HG03521 (cell line): ENCODE data around the gene FXYD1.

ENCODE experiments used
- ATAC-seq: cut with Tn5 transposase; IDR thresholded peaks from one replicate; pipeline ENCODE4 v1.9.1; 2021; ENCODE audit warnings: mild to moderate bottlenecking, moderate library complexity; ENCODE audit not compliant: unreplicated experiment

FXYD1 gene

DNA sequence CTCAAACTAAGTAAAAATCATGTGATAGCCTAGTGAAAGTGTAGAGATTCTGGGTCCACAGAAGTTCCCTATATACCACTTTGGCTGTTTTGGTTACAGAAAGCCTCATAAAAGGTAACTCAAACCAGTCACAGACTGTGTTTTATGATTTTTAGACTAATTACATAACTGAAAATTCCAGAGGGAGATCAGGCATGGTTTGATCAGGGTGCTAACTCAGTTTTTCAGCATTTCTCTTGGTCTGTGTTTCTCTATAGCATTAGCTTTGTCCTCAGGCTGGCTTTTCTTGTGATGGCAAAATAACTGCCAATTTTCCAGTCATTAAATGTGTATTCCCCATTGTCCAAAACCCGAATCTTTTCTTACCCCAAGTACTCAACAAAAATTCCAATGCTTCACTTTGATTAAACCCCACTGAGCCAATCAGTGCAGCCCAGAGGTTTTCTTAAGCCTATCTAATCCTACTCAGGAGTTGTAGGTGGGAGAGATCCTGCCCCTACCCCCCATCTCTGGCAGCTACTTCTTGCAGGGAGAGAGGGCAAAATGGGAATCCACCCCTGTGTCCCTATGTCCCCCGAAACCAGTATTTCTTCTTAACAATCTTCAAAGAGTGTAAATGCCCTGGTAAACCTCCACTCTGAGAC is 31.6 kb upstream of the FXYD1 start:
- ATAC-seq, result no peak

DNA sequence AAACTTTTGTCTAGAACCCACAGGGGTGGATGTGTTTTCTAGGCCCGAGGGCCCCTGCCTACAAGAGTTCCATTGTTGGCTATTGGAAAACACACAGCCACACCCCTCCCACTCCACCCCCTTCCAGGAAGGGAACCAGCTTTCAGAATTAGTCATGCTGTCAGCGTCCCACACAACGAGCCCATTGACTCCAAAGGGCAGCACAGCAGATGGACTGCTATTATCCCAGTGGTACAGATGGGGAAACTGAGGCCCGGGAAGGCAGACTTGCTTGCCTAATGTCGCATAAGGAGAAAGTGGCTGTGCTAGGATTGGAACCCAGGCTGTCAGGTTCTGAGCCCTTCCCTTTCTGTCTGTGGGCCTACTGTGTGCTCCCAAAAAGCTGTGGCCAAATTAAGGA is 31.1 kb upstream of the FXYD1 start:
- no peak for ATAC-seq

GRCh38 chr19:35108730-35109129 is 29.9 kb upstream of the FXYD1 start:
- ATAC-seq, result no peak

- no peak for ATAC-seq
These were observed 29.1 kb upstream of the FXYD1 start for GRCh38 chr19:35109395-35110112.

DNA sequence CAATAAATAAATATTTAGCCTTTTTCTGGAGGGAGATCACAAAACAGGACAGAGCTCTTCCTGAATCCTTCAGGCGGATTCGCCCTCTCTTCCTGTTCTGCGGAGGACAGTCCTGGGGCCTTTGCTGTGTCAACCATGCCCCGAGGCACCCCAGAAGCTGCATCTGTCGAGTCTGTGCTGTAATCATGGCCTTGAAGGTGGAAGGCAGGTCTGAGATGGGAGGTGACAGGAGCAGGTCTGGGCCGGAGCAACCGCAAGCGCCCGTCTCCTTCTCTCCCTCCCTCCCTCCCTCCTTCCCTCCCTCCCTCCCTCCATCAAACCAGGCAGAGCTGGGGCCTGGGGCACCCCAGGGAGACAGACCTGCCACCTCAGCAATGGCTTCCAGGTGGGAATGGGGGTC is 27.6 kb upstream of the FXYD1 start:
- no peak for ATAC-seq

GRCh38 chr19:35112995-35113688 is 25.5 kb upstream of the FXYD1 start:
- no peak for ATAC-seq

GRCh38 chr19:35114353-35115176 is 24.1 kb upstream of the FXYD1 start:
- no peak for ATAC-seq

DNA sequence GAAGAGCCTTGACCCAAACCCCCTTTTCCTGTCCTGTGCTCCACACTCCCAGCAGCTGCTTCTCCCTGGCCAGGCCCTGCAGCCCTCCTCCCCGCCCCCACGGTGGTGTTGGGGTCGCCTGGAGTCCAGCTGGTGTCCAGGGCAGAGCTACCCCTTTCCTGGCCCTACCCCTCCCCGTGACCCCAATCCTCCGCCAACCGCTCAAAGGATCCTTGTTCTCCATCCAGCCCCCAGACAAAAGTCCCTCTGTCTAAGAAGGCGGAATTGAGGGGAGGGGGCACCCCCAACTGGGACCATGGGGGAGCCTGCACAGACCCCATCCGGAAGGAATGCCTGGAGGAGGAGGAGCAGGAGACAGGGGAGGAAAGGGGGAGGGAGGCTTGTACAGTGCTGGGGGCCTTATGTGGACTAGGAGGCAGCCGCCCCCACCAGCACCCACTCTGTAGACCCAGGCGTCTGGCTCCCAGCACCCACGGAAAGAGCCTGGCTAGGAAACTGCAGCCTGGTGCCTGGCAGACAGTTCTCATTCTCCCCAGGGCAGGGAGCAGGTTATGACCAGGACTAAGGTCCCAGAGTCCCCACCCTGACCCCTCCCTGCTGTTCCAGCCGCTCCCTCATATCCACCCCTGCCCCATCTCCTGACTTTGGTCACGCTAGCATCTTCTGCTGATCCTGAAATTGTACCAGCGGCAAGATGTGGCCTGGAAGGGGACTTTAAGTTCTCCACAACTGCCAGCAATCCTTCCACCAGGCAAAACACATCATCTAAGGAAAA is 23.3 kb upstream of the FXYD1 start, which contains the start of gene FXYD3:
Gene FXYD3 (plus strand): TSS at position 647 of the 775 bp plus-strand sequence. CDS start 3,554 bp downstream, outside the sequence.
- no peak for ATAC-seq

DNA sequence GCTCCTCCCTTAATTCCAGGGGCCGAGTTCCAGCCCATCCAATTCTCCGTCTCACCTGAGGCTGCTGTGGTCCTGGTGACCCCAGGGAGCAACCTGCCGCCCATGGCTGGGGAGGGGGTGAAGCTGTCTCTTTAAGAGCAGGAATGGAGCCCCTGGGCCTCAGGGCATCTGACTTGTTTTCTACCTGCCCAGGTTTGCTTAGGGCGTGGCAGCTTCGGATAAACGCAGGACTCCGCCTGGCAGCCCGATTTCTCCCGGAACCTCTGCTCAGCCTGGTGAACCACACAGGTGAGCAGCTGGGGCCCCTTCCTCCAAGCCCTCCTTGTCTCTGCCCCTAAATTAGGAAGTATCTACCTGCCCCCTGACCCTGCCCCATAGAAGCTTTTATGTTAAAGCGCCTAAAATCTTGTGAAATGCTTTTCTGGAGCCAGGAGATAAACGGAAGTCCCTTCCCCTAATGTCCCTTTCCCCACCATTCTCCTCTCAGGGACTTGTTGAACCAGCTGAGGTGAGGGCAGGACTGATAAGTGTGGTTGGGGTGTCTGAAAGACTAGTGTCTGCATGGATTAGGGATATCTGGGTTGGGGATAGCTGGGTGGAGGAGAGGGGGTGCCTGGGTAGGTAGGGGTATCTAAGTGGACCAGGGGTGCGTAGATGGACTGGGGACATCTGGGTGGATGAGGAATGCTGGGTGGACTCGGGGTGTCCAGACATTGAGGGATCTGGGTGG is 22.4 kb upstream of the FXYD1 start:
- no peak for ATAC-seq

- ATAC-seq, result no peak
These were observed 21.5 kb upstream of the FXYD1 start for GRCh38 chr19:35117116-35117515.

DNA sequence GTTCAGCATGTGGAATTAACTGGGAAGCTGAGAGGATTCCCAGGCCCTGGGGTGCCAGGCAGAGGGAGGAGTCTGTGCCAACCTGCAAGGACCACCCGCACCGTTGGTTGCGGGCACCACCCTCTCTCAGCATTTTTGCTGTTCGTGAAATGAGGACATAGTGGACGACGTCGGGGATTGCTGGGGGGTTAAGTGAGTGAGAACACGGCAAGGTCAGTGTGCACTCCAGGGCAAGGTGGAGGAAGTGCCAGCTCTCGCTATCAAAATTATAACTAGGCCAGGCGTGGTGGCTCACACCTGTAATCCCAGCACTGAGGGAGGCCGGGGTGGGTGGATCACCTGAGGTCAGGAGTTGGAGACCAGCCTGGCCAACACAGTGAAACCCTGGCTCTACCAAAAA is 20.8 kb upstream of the FXYD1 start:
- no peak for ATAC-seq

DNA sequence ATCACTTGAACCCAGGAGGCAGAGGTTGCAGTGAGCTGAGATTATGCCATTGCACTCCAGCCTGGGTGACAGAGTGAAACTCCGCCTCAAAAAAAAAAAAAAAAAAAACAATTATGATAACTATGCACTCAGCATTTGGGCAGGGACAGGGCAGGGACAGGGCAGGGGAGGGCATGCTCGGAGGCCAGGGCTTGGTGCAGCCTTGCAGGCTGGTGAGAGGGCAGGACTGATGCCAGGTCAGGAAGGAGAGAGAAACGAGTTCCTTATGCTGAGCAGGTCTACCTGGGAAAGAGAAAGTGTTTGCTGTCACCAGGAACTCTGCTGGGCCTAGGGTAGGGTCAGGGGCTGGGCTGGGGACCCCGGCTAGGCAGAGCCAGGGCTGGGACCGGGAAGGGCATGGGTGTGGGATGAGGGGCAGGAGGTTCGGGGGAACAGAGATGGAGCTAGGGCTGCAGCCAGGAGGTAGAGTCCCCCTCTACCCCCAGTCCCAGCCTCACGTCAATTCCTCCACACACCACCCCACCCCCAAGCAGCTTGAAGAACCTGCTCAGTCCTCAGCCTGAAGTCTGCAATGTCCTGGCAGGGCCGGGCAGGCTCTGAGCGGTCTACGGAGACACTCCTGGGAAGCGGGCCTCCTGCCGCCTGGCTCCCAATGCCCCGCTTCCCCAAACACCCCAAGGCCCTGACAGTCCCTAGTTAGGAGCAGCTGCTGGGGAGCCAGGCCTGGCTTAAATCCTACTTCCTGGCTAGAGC is 20.2 kb upstream of the FXYD1 start:
- ATAC-seq, result no peak

- no peak for ATAC-seq
These were observed 19.5 kb upstream of the FXYD1 start for GRCh38 chr19:35119091-35119490.

DNA sequence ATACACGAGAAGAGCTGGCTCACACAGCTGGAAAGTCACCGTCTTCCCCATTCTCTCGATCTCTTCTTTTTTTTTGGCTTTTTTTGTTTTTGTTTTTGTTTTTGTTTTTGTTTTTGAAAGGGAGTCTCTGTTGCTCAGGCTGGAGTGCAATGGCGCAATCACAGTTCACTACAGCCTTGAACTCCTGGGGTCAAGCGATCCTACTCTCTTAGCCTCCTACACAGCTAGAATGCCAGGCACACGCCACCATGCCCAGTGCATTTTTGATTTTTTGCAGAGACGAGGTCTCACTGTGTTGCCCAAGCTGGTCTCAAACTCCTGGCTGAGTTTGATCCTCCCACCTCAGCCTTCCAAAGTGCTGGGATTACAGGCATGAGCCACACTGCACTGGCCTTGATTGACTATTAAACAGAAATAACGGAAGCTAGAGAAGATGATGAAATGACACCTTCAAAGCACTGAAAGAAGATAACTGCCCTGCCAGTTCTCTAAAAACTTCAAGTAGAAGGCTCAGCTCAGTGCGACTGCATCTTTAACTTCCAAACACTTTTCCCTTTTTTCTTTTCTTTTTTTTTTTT is 19.0 kb upstream of the FXYD1 start:
- no peak for ATAC-seq

DNA sequence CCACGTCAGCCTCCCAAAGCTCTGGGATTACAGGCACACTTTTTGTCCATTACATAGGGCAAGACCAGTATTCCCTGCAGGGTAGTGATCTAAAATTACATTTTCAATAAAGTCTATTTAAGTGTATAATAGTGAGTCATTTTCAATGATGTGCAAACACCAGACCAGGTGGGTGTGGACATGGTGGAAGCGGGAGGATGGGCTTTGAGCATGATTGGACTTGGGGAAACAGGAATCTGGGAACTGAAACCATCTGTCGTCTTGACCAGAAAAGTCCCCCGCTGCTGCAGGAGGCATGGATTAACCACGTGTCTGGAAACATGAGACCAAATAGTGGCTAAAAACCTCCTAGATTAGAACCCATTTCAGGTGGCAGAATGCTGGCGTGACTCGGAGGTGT is 18.1 kb upstream of the FXYD1 start:
- ATAC-seq, result no peak

DNA sequence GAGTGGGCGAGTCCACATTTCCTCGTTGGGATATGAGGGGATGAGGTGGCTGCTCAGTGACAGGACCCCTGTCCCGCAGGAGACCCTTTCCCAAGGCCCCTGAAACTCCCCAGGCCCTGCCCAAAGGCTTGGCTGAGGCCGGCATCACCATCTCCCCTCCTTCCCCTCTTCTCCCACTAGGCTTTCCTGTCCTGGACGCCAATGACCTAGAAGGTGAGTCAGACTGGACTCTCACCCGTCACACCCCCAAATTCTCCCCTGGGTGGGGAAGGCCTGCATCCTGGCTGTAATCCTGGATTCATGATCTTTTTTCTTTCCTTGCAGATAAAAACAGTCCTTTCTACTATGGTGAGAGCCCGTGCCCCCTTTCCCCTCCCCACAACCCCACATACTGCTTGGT is 17.7 kb upstream of the FXYD1 start:
- no peak for ATAC-seq

GRCh38 chr19:35122687-35123551 is 15.7 kb upstream of the FXYD1 start:
- ATAC-seq, result no peak

GRCh38 chr19:35123573-35123972 is 15.1 kb upstream of the FXYD1 start:
- ATAC-seq, result no peak
